Panc1 (cell line): Measurements from ENCODE around the gene TTLL5. TPM values are rescaled to one million over a fixed set of nuclear protein-coding genes. Genes with fewer than 3 reads are reported as not detected.

Source experiments
- ATAC-seq: fragments of 200-7000 bp; cut with Tn5 transposase; 2 replicates; pipeline ENCODE4 v1.9.1; 2020; ENCODE audit warnings: mild to moderate bottlenecking, moderate library complexity
- BruUV-seq: library from RNA; stranded (reverse); fragments of 400-500 nt; replicated peaks from 2 replicates; lab custom pipeline; 2021; lab: Mats Ljungman, UMichigan
- CTCF ChIA-PET: fragments of 300-600 bp; sonication (Branson Sonifier 250); formaldehyde crosslinking; loops from one replicate; lab custom pipeline; 2022; ENCODE audit warnings: antibody characterized with exemption; lab: Charles Lee
- POLR2A ChIA-PET: fragments of 300-600 bp; sonication (Branson Sonifier 250); formaldehyde crosslinking; loops from one replicate; lab custom pipeline; 2022; ENCODE audit warnings: antibody characterized with exemption; lab: Charles Lee
- DNase-seq: peaks from one replicate; pipeline ENCODE4 v3.0.0-alpha.2; 2010; ENCODE audit warnings: low read depth, low spot score
- H3K27ac ChIP-seq: 2 replicates; pipeline ENCODE4 v1.5.1; 2011; ENCODE audit warnings: mild to moderate bottlenecking, low read length, inconsistent platforms
- H3K27me3 ChIP-seq: fragments of 200-500 bp; sonication (Bioruptor generic); 2 replicates; pipeline ENCODE4 v1.6.0; 2014; ENCODE audit warnings: low read length, inconsistent platforms; ENCODE audit not compliant: control insufficient read depth, insufficient read depth
- H3K36me3 ChIP-seq: fragments of 200-500 bp; sonication (Bioruptor generic); 2 replicates; pipeline ENCODE4 v1.5.1; 2014; ENCODE audit warnings: inconsistent platforms, mild to moderate bottlenecking, low read length, moderate library complexity; ENCODE audit not compliant: control insufficient read depth, insufficient read depth
- H3K4me1 ChIP-seq: 2 replicates; pipeline ENCODE4 v1.5.1; 2011; ENCODE audit warnings: inconsistent platforms, mild to moderate bottlenecking, low read length, moderate library complexity; ENCODE audit not compliant: control insufficient read depth, insufficient read depth
- H3K4me3 ChIP-seq, 2 experiments: 2 replicates each; pipeline ENCODE4 v1.5.1; 2011 to 2012; ENCODE audit warnings: low read depth in 2 of 2, low read length in 2 of 2, mild to moderate bottlenecking in 2 of 2, inconsistent platforms in 1 of 2, moderate library complexity in 1 of 2
- H3K9me3 ChIP-seq: fragments of 200-500 bp; sonication (Bioruptor generic); 2 replicates; pipeline ENCODE4 v1.5.1; 2014; ENCODE audit warnings: low read depth, mild to moderate bottlenecking, inconsistent platforms, low read length, moderate library complexity; ENCODE audit not compliant: control insufficient read depth, insufficient read depth
- POLR2AphosphoS5 ChIP-seq: IDR thresholded peaks from 2 replicates; pipeline ENCODE4 v1.6.1; 2012; ENCODE audit warnings: mild to moderate bottlenecking, low read depth, low read length, moderate library complexity
- SIN3A ChIP-seq: IDR thresholded peaks from 2 replicates; pipeline ENCODE4 v1.6.1; 2012; ENCODE audit warnings: low read depth, mild to moderate bottlenecking, low read length, moderate library complexity, borderline replicate concordance; ENCODE audit not compliant: insufficient read depth
- TCF7L2 ChIP-seq: IDR thresholded peaks from 2 replicates; pipeline ENCODE4 v1.6.1; 2011; ENCODE audit warnings: mild to moderate bottlenecking, low read depth, low read length, inconsistent platforms
- in situ Hi-C: cut with HindIII; loops from 2 replicates; pipeline ENCODE4 v1.10.0; 2016; ENCODE audit warnings: low sequenced_read_pairs, low pct_unique_long_range_greater_than_20kb
- intact Hi-C: fragments of 100-400 bp; cut with micrococcal nuclease; formaldehyde crosslinking; loops from one replicate; pipeline ENCODE4 v1.10.0; 2022; ENCODE audit not compliant: unreplicated experiment
- total RNA-seq: library from RNA; stranded (reverse); gene quantifications from one replicate; pipeline ENCODE4 v1.2.1, GENCODE V29; 2021; ENCODE audit not compliant: unreplicated experiment
- TF ChIP-seq, protein P1 (sequence below), 2 experiments: IDR thresholded peaks; 2 replicates each; pipeline ENCODE4 v1.6.1; 2011 to 2012; ENCODE audit warnings: low read depth in 2 of 2, control low read depth in 1 of 2, low read length in 1 of 2, mild to moderate bottlenecking in 1 of 2, moderate library complexity in 1 of 2; ENCODE audit not compliant: insufficient read depth in 1 of 2
- TF ChIP-seq, protein P2 (sequence below): fragments of 450-650 bp; IDR thresholded peaks from 2 replicates; pipeline ENCODE4 v1.5.1; 2017; ENCODE audit warnings: mild to moderate bottlenecking

The TTLL5 gene
- total RNA-seq, 1 experiment from 2014 or later = 23.5 TPM

DNA sequence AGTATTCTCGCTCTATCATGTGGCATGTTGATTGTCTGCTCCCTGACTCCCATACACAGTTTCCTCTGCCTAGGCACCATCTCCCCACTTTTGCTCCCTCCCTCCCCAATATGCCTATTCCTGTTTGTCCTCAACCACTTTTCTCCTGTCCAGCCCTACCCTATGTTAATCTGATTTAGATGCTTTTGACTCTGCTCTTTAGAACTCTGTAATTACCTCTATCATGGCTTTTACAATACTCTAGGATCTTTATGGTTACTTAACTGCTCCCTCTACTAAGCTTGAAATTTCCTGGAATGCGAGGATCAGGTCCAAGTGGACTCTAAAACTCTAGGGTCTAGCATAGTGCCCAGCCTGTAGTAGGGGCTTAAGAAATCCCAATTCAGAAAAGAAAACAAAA, 252.1 kb downstream of the TTLL5 start:
- H3K27me3 ChIP-seq = no peaks in the 10 kb centered on the region
- DNase-seq (no peak), ATAC-seq (no peak)
- intact Hi-C loops (no loop called here), in situ Hi-C loops (no loop called here)
- H3K9me3 ChIP-seq = no peaks in the 10 kb centered on the region
- H3K4me3 ChIP-seq = no peak overlapping the region
- POLR2A ChIA-PET = no interaction called here
- TF ChIP-seq, protein P1, sequence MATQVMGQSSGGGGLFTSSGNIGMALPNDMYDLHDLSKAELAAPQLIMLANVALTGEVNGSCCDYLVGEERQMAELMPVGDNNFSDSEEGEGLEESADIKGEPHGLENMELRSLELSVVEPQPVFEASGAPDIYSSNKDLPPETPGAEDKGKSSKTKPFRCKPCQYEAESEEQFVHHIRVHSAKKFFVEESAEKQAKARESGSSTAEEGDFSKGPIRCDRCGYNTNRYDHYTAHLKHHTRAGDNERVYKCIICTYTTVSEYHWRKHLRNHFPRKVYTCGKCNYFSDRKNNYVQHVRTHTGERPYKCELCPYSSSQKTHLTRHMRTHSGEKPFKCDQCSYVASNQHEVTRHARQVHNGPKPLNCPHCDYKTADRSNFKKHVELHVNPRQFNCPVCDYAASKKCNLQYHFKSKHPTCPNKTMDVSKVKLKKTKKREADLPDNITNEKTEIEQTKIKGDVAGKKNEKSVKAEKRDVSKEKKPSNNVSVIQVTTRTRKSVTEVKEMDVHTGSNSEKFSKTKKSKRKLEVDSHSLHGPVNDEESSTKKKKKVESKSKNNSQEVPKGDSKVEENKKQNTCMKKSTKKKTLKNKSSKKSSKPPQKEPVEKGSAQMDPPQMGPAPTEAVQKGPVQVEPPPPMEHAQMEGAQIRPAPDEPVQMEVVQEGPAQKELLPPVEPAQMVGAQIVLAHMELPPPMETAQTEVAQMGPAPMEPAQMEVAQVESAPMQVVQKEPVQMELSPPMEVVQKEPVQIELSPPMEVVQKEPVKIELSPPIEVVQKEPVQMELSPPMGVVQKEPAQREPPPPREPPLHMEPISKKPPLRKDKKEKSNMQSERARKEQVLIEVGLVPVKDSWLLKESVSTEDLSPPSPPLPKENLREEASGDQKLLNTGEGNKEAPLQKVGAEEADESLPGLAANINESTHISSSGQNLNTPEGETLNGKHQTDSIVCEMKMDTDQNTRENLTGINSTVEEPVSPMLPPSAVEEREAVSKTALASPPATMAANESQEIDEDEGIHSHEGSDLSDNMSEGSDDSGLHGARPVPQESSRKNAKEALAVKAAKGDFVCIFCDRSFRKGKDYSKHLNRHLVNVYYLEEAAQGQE (IDR thresholded peaks at IDR 0.05; ENCODE audit: insufficient read depth in 1 of 2, low read depth in 2 of 2, low read length in 1 of 2) = no peak
- TF ChIP-seq TCF7L2 = no peak
- TF ChIP-seq POLR2AphosphoS5 = no peak
- TF ChIP-seq SIN3A = no peak
- TF ChIP-seq, protein P2, sequence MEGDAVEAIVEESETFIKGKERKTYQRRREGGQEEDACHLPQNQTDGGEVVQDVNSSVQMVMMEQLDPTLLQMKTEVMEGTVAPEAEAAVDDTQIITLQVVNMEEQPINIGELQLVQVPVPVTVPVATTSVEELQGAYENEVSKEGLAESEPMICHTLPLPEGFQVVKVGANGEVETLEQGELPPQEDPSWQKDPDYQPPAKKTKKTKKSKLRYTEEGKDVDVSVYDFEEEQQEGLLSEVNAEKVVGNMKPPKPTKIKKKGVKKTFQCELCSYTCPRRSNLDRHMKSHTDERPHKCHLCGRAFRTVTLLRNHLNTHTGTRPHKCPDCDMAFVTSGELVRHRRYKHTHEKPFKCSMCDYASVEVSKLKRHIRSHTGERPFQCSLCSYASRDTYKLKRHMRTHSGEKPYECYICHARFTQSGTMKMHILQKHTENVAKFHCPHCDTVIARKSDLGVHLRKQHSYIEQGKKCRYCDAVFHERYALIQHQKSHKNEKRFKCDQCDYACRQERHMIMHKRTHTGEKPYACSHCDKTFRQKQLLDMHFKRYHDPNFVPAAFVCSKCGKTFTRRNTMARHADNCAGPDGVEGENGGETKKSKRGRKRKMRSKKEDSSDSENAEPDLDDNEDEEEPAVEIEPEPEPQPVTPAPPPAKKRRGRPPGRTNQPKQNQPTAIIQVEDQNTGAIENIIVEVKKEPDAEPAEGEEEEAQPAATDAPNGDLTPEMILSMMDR = no peak
- CTCF ChIA-PET = no interaction called here
- no TSS peak for BruUV-seq
- no peaks in the 10 kb centered on the region for H3K36me3 ChIP-seq
- H3K4me1 ChIP-seq = no peaks in the 10 kb centered on the region
- no peak overlapping the region for H3K27ac ChIP-seq

DNA sequence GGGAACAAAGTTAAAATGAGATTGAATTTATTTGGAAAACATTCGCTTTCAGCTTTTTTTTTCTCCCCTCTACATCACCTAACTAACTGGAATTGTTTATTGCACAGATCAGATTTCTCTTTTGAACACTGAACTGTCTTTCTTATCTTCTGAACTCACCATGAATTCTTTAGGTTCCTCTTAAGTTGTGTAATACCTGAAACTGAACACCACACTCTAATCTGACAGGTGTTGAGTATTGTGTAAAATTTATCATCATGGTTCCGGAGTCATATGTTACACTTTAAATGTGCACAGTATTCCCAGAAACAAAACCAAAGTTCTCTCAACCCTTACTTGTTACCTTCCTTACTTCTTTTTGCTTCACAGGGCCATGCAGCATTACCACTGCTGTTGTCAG, 254.0 kb downstream of the TTLL5 start:
- no peaks in the 10 kb centered on the region for H3K27me3 ChIP-seq
- no TSS peak for BruUV-seq
- no peak overlapping the region for H3K27ac ChIP-seq
- intact Hi-C loops (no loop called here), in situ Hi-C loops (no loop called here)
- ChIA-PET POLR2A (no interaction called here), CTCF (no interaction called here)
- no peak overlapping the region for H3K4me3 ChIP-seq
- TF ChIP-seq, protein P1 (IDR thresholded peaks at IDR 0.05; ENCODE audit: insufficient read depth in 1 of 2, low read depth in 2 of 2, low read length in 1 of 2) = no peak
- no peak for TF ChIP-seq POLR2AphosphoS5
- TF ChIP-seq SIN3A = no peak
- TF ChIP-seq, protein P2 = no peak
- no peak for TF ChIP-seq TCF7L2
- H3K9me3 ChIP-seq = no peaks in the 10 kb centered on the region
- H3K4me1 ChIP-seq = no peaks in the 10 kb centered on the region
- DNase-seq (no peak), ATAC-seq (no peak)
- no peaks in the 10 kb centered on the region for H3K36me3 ChIP-seq
